ENCODE data around the gene CCDC57.

The CCDC57 gene

GRCh38 chr17:82088838-82089722 lies 123.6 kb downstream of the CCDC57 start:
- DNase-seq, result no peak

DNA sequence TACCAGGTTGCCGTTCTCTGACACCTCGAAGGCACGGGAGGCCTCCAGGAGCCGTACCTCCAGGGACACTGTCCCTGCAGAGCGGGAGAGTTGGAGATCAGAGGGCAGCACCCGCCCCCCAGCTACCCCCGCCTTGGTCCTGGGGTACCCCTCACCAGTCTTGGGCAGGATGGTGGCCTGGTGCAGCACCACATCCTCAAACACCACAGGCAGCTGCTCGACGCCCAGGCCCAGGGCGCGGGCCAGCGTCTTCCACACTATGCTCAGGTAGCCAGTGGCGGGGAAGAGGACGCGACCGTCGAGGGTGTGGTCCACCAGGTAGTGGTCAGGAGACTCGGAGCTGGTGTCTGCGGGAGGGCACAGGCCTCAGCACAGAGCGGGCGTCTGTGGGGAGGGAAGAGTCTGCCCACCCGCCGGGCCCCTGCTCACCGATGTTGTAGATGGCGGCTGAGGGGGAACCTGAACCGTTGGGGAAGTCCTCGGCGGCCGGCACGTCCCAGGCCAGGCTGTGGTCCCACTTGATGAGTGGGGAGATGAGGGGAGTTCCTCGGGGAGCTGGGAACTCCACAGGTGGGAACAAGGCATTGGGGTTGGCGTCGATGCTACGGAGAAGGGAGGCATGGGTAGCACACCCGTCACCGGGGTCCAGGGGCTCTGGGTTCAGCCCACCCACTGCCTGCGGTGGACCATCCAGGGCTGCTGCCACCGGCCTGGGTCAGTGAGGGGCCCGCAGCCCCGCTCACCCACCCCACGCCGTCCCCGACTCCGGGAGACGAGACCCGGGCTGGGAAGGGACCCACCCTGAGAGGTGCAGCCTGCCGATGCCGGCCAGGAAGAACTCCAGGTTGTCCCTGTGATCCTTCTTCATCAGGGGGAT lies 124.4 kb downstream of the CCDC57 start:
- no peak for DNase-seq

- DNase-seq, result no peak
Observed at GRCh38 chr17:82086941-82087906, 125.4 kb downstream of the CCDC57 start.

DNA sequence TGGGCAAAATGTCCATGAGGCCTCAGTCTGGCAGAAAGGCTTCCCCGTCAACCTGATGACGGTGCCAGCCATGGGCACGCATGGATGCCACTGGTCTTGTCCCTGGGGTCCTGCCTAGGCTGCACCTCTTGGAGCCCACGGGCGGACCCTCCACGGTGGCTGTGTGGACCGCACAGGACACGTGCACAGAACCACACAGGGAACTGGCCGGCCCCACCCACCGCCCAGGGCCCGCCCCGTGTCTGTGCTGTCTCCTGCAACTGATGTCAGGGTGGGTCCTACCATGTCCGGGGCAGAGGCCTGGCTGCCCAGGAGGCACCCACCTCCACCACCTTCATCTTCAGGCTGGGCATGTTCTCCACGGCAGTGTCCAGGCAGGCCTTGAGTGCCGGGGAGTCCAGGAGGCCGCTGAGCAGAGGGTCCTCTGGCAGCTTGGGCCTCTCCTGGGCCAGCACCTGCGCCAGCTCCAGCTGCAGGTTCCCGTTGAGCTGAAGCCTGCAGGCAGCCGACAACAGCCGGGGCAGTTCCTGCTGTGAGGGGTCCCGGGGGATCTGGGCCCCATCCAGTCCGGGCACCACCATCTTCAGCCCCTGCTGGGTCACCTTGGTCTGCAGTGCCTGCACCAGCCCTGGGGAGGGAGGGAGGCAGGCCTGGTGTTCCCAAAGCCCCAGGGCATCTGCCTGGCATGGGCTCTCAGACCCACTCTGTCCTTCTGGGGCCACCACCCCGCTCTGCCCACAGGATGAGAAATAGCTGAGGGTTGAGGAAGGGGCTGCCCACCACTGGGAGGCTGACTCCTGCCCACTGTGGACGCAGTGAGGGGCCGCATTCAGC lies 126.5 kb downstream of the CCDC57 start:
- DNase-seq, result no peak

- no peak for DNase-seq
Observed at GRCh38 chr17:82085031-82085861, 127.4 kb downstream of the CCDC57 start.

GRCh38 chr17:82084373-82085030 lies 128.1 kb downstream of the CCDC57 start:
- DNase-seq, result no peak

DNA sequence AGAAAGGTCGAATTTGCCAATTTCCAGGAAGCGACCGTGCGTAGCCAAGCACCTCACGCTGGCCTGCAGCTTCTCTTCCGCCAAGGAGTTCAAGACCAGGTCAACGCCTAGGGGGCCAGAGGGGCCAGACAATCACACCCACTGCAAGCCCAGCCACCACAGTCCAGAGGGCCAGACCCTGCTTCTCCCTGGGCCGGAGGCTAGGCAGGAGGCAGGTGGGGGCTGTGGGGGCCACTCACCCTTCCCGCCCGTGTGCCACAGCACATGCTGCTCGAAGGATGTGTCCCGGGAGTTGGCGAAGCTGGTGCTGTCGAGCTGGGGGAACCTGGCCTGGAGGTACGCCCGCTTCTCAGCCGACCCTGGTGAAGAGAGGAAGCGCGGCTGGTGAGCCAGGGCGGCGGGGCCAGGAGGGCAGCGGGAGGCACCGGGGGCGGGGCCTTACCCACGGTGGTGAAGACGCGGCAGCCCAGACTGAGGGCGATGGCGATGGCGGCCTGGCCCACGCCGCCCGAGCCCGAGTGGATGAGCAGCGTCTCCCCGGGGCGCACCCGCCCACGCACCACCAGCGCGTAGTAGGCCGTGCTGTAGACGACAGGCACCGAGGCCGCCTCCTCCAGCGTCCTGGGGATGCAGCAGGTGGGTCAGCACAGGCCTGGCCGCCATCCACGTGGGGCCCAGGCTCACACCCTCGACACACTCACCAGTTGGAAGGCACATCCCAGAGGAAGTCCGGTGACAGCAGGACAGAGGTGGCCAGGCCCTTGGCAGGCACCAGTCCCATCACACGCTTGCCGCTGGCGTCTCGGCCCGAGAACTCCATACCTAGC lies 128.9 kb downstream of the CCDC57 start:
- no peak for DNase-seq

- no peak for DNase-seq
Observed at GRCh38 chr17:82083009-82083408, 129.6 kb downstream of the CCDC57 start.

GRCh38 chr17:82082456-82082855 lies 130.2 kb downstream of the CCDC57 start:
- no peak for DNase-seq

DNA sequence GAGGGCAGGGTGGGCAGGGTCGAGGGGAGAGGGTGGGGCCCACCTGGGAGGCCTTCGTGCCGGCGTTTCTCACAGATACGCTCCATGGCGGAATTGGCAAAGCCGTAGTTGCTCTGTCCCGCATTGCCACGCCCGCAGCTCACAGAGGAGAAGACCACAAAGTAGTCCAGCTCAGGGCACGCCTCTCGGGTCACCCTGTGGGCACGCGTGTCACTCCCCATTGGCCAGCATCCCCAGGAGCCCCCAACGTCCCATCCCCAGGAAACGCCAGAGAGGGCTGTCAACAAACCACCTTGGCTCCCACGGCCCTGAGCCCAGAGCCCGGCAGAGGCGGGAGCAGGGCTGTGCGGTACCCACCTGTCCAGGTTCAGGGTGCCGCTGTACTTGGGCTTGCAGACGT lies 130.7 kb downstream of the CCDC57 start:
- no peak for DNase-seq

GRCh38 chr17:82081546-82081945 lies 131.1 kb downstream of the CCDC57 start:
- DNase-seq, result no peak

GRCh38 chr17:82080789-82081464 lies 131.7 kb downstream of the CCDC57 start:
- DNase-seq, result no peak

GRCh38 chr17:82080048-82080788 lies 132.4 kb downstream of the CCDC57 start:
- no peak for DNase-seq

DNA sequence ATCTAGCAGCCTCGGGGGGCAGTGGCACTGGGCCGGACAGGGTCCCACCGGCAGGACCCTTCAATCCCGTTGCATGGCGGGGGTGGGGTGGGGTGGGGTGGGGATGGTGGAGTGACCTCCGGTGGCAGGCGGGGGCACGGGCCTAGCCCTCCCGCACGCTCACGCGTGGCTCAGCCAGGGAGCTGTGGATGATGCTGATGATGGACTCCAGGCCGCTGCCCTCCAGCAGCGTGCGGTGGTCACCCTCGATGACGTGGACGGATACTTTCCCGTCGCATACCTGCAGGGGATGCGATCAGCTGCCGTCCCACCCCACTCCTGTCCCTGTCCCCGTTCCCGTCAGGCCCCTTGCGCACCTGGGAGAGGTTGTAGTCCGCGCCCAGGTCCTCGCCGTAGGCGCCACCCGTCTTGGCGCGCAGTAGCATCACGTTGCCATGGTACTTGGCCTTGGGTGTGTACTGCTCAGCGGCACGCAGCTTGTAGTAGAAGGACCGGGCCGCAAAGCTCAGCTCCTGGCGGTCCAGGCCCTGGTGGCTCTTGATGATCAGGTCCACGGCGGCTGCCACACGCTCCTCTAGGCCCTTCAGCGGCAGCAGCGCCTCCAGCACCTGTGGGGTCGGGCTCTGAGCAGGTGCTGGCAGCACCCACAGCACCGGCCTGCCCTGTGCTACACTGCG lies 133.5 kb downstream of the CCDC57 start:
- DNase-seq, result no peak

- DNase-seq, result no peak
Observed at GRCh38 chr17:82078433-82078832, 134.2 kb downstream of the CCDC57 start.

- DNase-seq, result peak in 1 of 3 donors; percentile 17
Observed at GRCh38 chr17:82077617-82078358, 134.9 kb downstream of the CCDC57 start.

Measured in suppressor macrophage treated with lipopolysaccharide for 1 hour (primary cell).